ENCODE measurements around the gene IL10RA. TPM values are rescaled to one million over a fixed set of nuclear protein-coding genes. Genes with fewer than 3 reads are reported as not detected.

Gene IL10RA
- total and polyA plus RNA-seq, 9 of the 15 experiments (the other 6 are each of a cell fraction or from before 2014, with no cell fraction given) = 0.17 to 17.3 (median 2.9) TPM

GRCh38 chr11:118002541-118003423, 16.6 kb downstream of the IL10RA start (continued):
- TF ChIP-seq SRSF7 (optimal IDR thresholded peaks at IDR 0.05; ENCODE audit: low read depth, low read length) (no peak), ZNF274 (IDR thresholded peaks at IDR 0.05; ENCODE audit: borderline replicate concordance, low read depth, low read length) (no peak), CEBPZ (IDR thresholded peaks at IDR 0.05; ENCODE audit: borderline replicate concordance, low read depth, low read length) (no peak), ZNF785 (CRISPR knock-in tag; IDR thresholded peaks at IDR 0.05) (no peak), XRCC5 (IDR thresholded peaks at IDR 0.05; ENCODE audit: low read depth, low read length) (no peak), ZNF830 (CRISPR knock-in tag; IDR thresholded peaks at IDR 0.05) (no peak), SETDB1 (IDR thresholded peaks at IDR 0.05; ENCODE audit: low read length) (no peak), ELK1 (CRISPR knock-in tag; IDR thresholded peaks at IDR 0.05) (no peak), JUN (IDR thresholded peaks at IDR 0.05; ENCODE audit: borderline replicate concordance, low read depth, low read length) (0 out of 2 replicates have a peak, but pooled peaks have one; percentile 25), JUN (CRISPR knock-in tag; IDR thresholded peaks at IDR 0.05; ENCODE audit: borderline replicate concordance) (no peak), TEAD4 (IDR thresholded peaks at IDR 0.05; ENCODE audit: low read length) (no peak), TEAD4 (CRISPR knock-in tag; IDR thresholded peaks at IDR 0.05; ENCODE audit: borderline replicate concordance) (no peak), ZNF41 (CRISPR knock-in tag; conservative IDR thresholded peaks at IDR 0.05) (no peak), ZNF224 (CRISPR knock-in tag; IDR thresholded peaks at IDR 0.05) (no peak), E2F3 (CRISPR knock-in tag; IDR thresholded peaks at IDR 0.05) (0 out of 2 replicates have a peak, but pooled peaks have one; percentile 51), NCOA4 (IDR thresholded peaks at IDR 0.05; ENCODE audit: partially characterized antibody) (no peak), ZNF311 (CRISPR knock-in tag; IDR thresholded peaks at IDR 0.05) (no peak)
- TF ChIP-seq, protein P1, sequence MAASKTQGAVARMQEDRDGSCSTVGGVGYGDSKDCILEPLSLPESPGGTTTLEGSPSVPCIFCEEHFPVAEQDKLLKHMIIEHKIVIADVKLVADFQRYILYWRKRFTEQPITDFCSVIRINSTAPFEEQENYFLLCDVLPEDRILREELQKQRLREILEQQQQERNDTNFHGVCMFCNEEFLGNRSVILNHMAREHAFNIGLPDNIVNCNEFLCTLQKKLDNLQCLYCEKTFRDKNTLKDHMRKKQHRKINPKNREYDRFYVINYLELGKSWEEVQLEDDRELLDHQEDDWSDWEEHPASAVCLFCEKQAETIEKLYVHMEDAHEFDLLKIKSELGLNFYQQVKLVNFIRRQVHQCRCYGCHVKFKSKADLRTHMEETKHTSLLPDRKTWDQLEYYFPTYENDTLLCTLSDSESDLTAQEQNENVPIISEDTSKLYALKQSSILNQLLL (CRISPR knock-in tag; IDR thresholded peaks at IDR 0.05; ENCODE audit: borderline replicate concordance) = no peak
- TF ChIP-seq, protein P2, sequence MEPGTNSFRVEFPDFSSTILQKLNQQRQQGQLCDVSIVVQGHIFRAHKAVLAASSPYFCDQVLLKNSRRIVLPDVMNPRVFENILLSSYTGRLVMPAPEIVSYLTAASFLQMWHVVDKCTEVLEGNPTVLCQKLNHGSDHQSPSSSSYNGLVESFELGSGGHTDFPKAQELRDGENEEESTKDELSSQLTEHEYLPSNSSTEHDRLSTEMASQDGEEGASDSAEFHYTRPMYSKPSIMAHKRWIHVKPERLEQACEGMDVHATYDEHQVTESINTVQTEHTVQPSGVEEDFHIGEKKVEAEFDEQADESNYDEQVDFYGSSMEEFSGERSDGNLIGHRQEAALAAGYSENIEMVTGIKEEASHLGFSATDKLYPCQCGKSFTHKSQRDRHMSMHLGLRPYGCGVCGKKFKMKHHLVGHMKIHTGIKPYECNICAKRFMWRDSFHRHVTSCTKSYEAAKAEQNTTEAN (CRISPR knock-in tag; IDR thresholded peaks at IDR 0.05) = no peak
